Prostate gland (tissue), 2 donors: Measurements from ENCODE around the gene DTL.

Experiments
- POLR2A ChIP-seq: fragments of 450-650 bp; IDR thresholded peaks from one replicate; pipeline ENCODE4 v1.6.1; 2016; ENCODE audit warnings: antibody characterized with exemption, mild to moderate bottlenecking
- TF ChIP-seq, protein P1 (sequence below), 4 experiments: fragments of 200-600 bp in 2 of 4; fragments of 450-650 bp in 2 of 4; sonication (generic) in 2 of 4; IDR thresholded peaks; 1 replicate in 3 of 4; 2 replicates in 1 of 4; pipeline ENCODE4 v1.5.1; 2016 to 2019; ENCODE audit warnings: antibody characterized with exemption in 4 of 4, mild to moderate bottlenecking in 2 of 4, moderate library complexity in 2 of 4

DNA sequence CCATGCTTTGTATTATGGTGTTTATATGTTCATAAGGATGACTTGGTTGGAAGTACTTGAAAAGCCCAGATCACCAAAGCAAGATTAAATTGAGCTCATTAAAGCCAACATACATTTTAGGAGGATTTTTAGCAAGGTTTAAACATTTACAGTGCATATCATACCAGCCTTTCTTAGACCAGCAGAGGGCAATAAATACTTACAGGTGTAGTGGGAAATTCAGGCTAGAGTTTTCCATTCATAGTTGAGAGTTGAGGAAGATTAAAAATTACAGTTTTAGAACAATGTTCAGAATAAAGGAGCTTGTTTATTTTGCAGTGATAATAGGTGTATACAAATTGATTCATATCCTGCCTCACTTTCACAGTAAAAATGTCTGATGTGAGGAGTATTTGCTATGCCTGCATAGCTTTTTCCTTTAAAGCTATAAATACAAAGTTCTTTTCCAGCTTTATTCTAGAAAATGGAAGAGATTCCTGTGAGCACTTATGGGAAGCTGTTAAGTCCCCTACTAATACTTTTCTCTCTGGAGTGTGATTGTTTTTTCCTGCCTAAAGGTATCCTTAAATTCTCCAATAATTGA is 35.3 kb downstream of the DTL start:
- TF ChIP-seq, protein P1, sequence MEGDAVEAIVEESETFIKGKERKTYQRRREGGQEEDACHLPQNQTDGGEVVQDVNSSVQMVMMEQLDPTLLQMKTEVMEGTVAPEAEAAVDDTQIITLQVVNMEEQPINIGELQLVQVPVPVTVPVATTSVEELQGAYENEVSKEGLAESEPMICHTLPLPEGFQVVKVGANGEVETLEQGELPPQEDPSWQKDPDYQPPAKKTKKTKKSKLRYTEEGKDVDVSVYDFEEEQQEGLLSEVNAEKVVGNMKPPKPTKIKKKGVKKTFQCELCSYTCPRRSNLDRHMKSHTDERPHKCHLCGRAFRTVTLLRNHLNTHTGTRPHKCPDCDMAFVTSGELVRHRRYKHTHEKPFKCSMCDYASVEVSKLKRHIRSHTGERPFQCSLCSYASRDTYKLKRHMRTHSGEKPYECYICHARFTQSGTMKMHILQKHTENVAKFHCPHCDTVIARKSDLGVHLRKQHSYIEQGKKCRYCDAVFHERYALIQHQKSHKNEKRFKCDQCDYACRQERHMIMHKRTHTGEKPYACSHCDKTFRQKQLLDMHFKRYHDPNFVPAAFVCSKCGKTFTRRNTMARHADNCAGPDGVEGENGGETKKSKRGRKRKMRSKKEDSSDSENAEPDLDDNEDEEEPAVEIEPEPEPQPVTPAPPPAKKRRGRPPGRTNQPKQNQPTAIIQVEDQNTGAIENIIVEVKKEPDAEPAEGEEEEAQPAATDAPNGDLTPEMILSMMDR (IDR thresholded peaks at IDR 0.05) = peak; percentile 35 to 91 (median 86)
- no peak for TF ChIP-seq POLR2A
